Measurements from ENCODE around the gene BCKDHA. TPM values are rescaled to one million over a fixed set of nuclear protein-coding genes. Genes with fewer than 3 reads are reported as not detected.
A peak's percentile ranks its signal among the peaks of the same experiment; 100 is the strongest.
"Not testable (repeated sequence)": the region's sequence is repeated elsewhere in the genome, so short reads cannot be mapped to it uniquely, and the experiment has no call there.

Gene BCKDHA
- total and polyA plus RNA-seq, 2 experiments from 2014 or later = 26.8 to 29.4 TPM

GRCh38 chr19:41455936-41456335, 58.3 kb downstream of the BCKDHA start:
- Histone ChIP-seq H3K9me3 (ENCODE audit: low read depth) (no peaks in the 10 kb centered on the region), H3K36me3 (ENCODE audit: low read depth) (no peaks in the 10 kb centered on the region), H3K9ac (no peak overlapping the region), H3K4me3 (0 out of 2 replicates have a peak overlapping the region, but pooled peaks have one; percentile 4), H3K9me2 (ENCODE audit: insufficient read depth) (no peaks in the 10 kb centered on the region), H3F3A (ENCODE audit: insufficient read depth) (0 out of 2 replicates have a peak, but pooled peaks cover 6% of the 10 kb centered on the region), H4K20me1 (ENCODE audit: insufficient read depth) (no peaks in the 10 kb centered on the region), H3K27me3 (replicated peaks; ENCODE audit: insufficient read depth) (peaks cover 27% of the 10 kb centered on the region; the same call in 1 of the 2 replicates), H3K27ac (no peak overlapping the region), H3K79me2 (ENCODE audit: insufficient read depth) (no peaks in the 10 kb centered on the region), H2AFZ (no peak overlapping the region), H3K4me2 (ENCODE audit: unreplicated experiment) (no peak overlapping the region), H3K4me1 (ENCODE audit: insufficient read depth) (peaks cover 12% of the 10 kb centered on the region)
- in situ Hi-C loops (cut with MboI) = loop anchor here (5.0 kb wide), 1 partner anchor 106 kb away; no protein-coding TSS in a partner anchor
- WGBS, 2 experiments (ENCODE audit: low coverage in 1 of 2, low lambda C conversion rate in 2 of 2, missing lambda C conversion rate in 2 of 2) = 26 to 30% methylated on average over 2 of the region's 2 CpGs
- peak; percentile 24 for DNase-seq
- no peak for TF ChIP-seq EZH2 (IDR thresholded peaks at IDR 0.05; ENCODE audit: insufficient read depth, poor library complexity, severe bottlenecking)
- no peak for TF ChIP-seq EZH2phosphoT487 (IDR thresholded peaks at IDR 0.05; ENCODE audit: insufficient read depth, low read depth)

GRCh38 chr19:41456342-41456918, 58.8 kb downstream of the BCKDHA start:
- H3K4me2 ChIP-seq (ENCODE audit: unreplicated experiment) = peak overlapping the region; percentile 29
- H3K27ac ChIP-seq = no peak overlapping the region
- TF ChIP-seq EZH2phosphoT487 (IDR thresholded peaks at IDR 0.05; ENCODE audit: insufficient read depth, low read depth) (no peak), EZH2 (IDR thresholded peaks at IDR 0.05; ENCODE audit: insufficient read depth, poor library complexity, severe bottlenecking) (no peak)
- peaks cover 12% of the 10 kb centered on the region for H3K4me1 ChIP-seq (ENCODE audit: insufficient read depth)
- DNase-seq = peak; percentile 86
- H3K27me3 ChIP-seq (replicated peaks; ENCODE audit: insufficient read depth) = peaks cover 30% of the 10 kb centered on the region; the same call in 1 of the 2 replicates
- H2AFZ ChIP-seq = peak overlapping the region; percentile 40; the same call in 1 of the 2 replicates
- 20 to 27% methylated on average over 7 of the region's 7 CpGs for WGBS, 2 experiments (ENCODE audit: low coverage in 1 of 2, low lambda C conversion rate in 2 of 2, missing lambda C conversion rate in 2 of 2)
- no peaks in the 10 kb centered on the region for H3K36me3 ChIP-seq (ENCODE audit: low read depth)
- H3K9me2 ChIP-seq (ENCODE audit: insufficient read depth) = no peaks in the 10 kb centered on the region
- 0 out of 2 replicates have a peak overlapping the region, but pooled peaks have one; percentile 4 for H3K4me3 ChIP-seq
- H4K20me1 ChIP-seq (ENCODE audit: insufficient read depth) = no peaks in the 10 kb centered on the region
- in situ Hi-C loops (cut with MboI) = loop anchor here (5.0 kb wide), 1 partner anchor 106 kb away; no protein-coding TSS in a partner anchor
- no peak overlapping the region for H3K9ac ChIP-seq
- 0 out of 2 replicates have a peak, but pooled peaks cover 6% of the 10 kb centered on the region for H3F3A ChIP-seq (ENCODE audit: insufficient read depth)
- no peaks in the 10 kb centered on the region for H3K79me2 ChIP-seq (ENCODE audit: insufficient read depth)
- H3K9me3 ChIP-seq (ENCODE audit: low read depth) = no peaks in the 10 kb centered on the region

GRCh38 chr19:41457241-41457640, 59.6 kb downstream of the BCKDHA start:
- Histone ChIP-seq H3K36me3 (ENCODE audit: low read depth) (no peaks in the 10 kb centered on the region), H3K9me3 (ENCODE audit: low read depth) (no peaks in the 10 kb centered on the region), H4K20me1 (ENCODE audit: insufficient read depth) (no peaks in the 10 kb centered on the region), H3K4me3 (no peak overlapping the region), H3K27me3 (replicated peaks; ENCODE audit: insufficient read depth) (peaks cover 36% of the 10 kb centered on the region; the same call in 1 of the 2 replicates), H3K9ac (no peak overlapping the region), H3K4me1 (ENCODE audit: insufficient read depth) (peaks cover 12% of the 10 kb centered on the region), H3F3A (ENCODE audit: insufficient read depth) (0 out of 2 replicates have a peak, but pooled peaks cover 6% of the 10 kb centered on the region), H3K4me2 (ENCODE audit: unreplicated experiment) (no peak overlapping the region), H2AFZ (no peak overlapping the region), H3K79me2 (ENCODE audit: insufficient read depth) (no peaks in the 10 kb centered on the region), H3K9me2 (ENCODE audit: insufficient read depth) (no peaks in the 10 kb centered on the region), H3K27ac (no peak overlapping the region)
- DNase-seq = no peak
- in situ Hi-C loops (cut with MboI) = loop anchor here (5.0 kb wide), 1 partner anchor 105 kb away; no protein-coding TSS in a partner anchor
- TF ChIP-seq EZH2 (IDR thresholded peaks at IDR 0.05; ENCODE audit: insufficient read depth, poor library complexity, severe bottlenecking) (no peak), EZH2phosphoT487 (IDR thresholded peaks at IDR 0.05; ENCODE audit: insufficient read depth, low read depth) (no peak)
- 0 to 8% methylated on average over 1 of the region's 1 CpG for WGBS, 2 experiments (ENCODE audit: low coverage in 1 of 2, low lambda C conversion rate in 2 of 2, missing lambda C conversion rate in 2 of 2)

- in situ Hi-C loops (cut with MboI) = no loop called here
- H3K27me3 ChIP-seq (replicated peaks; ENCODE audit: insufficient read depth) = peaks cover 37% of the 10 kb centered on the region; the same call in 1 of the 2 replicates
- H2AFZ ChIP-seq = no peak overlapping the region
- H3K9ac ChIP-seq = no peak overlapping the region
- H3K4me1 ChIP-seq (ENCODE audit: insufficient read depth) = no peaks in the 10 kb centered on the region
- no peak overlapping the region for H3K4me3 ChIP-seq
- no peaks in the 10 kb centered on the region for H3K36me3 ChIP-seq (ENCODE audit: low read depth)
- no peaks in the 10 kb centered on the region for H3K9me2 ChIP-seq (ENCODE audit: insufficient read depth)
- no peak overlapping the region for H3K4me2 ChIP-seq (ENCODE audit: unreplicated experiment)
- TF ChIP-seq EZH2phosphoT487 (IDR thresholded peaks at IDR 0.05; ENCODE audit: insufficient read depth, low read depth) = no peak
- TF ChIP-seq EZH2 (IDR thresholded peaks at IDR 0.05; ENCODE audit: insufficient read depth, poor library complexity, severe bottlenecking) = no peak
- no peaks in the 10 kb centered on the region for H3K79me2 ChIP-seq (ENCODE audit: insufficient read depth)
- no peaks in the 10 kb centered on the region for H4K20me1 ChIP-seq (ENCODE audit: insufficient read depth)
- no peaks in the 10 kb centered on the region for H3F3A ChIP-seq (ENCODE audit: insufficient read depth)
- H3K27ac ChIP-seq = no peak overlapping the region
- no peak for DNase-seq
- no peaks in the 10 kb centered on the region for H3K9me3 ChIP-seq (ENCODE audit: low read depth)
- 37 to 50% methylated on average over 6 of the region's 6 CpGs for WGBS, 2 experiments (ENCODE audit: low coverage in 1 of 2, low lambda C conversion rate in 2 of 2, missing lambda C conversion rate in 2 of 2)
Observed at GRCh38 chr19:41462497-41462896, 64.9 kb downstream of the BCKDHA start.

- H3K27me3 ChIP-seq (replicated peaks; ENCODE audit: insufficient read depth) = peaks cover 37% of the 10 kb centered on the region; the same call in 1 of the 2 replicates
- H3K9ac ChIP-seq; H3K27ac ChIP-seq; H4K20me1 ChIP-seq (ENCODE audit: insufficient read depth); DNase-seq; in situ Hi-C loops (cut with MboI); H3K4me1 ChIP-seq (ENCODE audit: insufficient read depth); H3K79me2 ChIP-seq (ENCODE audit: insufficient read depth); H3K36me3 ChIP-seq (ENCODE audit: low read depth); H3F3A ChIP-seq (ENCODE audit: insufficient read depth); H3K4me3 ChIP-seq; H3K9me2 ChIP-seq (ENCODE audit: insufficient read depth); H3K9me3 ChIP-seq (ENCODE audit: low read depth); H3K4me2 ChIP-seq (ENCODE audit: unreplicated experiment); H2AFZ ChIP-seq: not testable (repeated sequence)
- 50 to 54% methylated on average over 22 of the region's 22 CpGs for WGBS, 2 experiments (ENCODE audit: low coverage in 1 of 2, low lambda C conversion rate in 2 of 2, missing lambda C conversion rate in 2 of 2)
Observed at GRCh38 chr19:41463257-41464256, 65.9 kb downstream of the BCKDHA start.
